ENCODE measurements around the gene NEK3.
"Not testable (repeated sequence)": the region's sequence is repeated elsewhere in the genome, so short reads cannot be mapped to it uniquely, and the experiment has no call there.

The NEK3 gene

GRCh38 chr13:52179925-52180324 is 20.5 kb upstream of the NEK3 start:
- DNase-seq = no peak
- Histone ChIP-seq H3K4me3 (no peak overlapping the region), H3K27ac (no peak overlapping the region), H3K4me1 (no peaks in the 10 kb centered on the region), H3K36me3 (peaks cover 39 to 70% (median 42%) of the 10 kb centered on the region in 3 donors), H3K9me3 (no peaks in the 10 kb centered on the region), H3K27me3 (no peaks in the 10 kb centered on the region)
- intact Hi-C loops (cut with DNase I; ENCODE audit: low total_unique reads) = no loop called here
- TF ChIP-seq CTCF (IDR thresholded peaks at IDR 0.05) = no peak

GRCh38 chr13:52177276-52177675 is 17.9 kb upstream of the NEK3 start:
- H3K4me1 ChIP-seq = no peaks in the 10 kb centered on the region
- DNase-seq = no peak
- peaks cover 25 to 68% (median 34%) of the 10 kb centered on the region in 3 donors for H3K36me3 ChIP-seq
- intact Hi-C loops (cut with DNase I; ENCODE audit: low total_unique reads) = no loop called here
- no peaks in the 10 kb centered on the region for H3K9me3 ChIP-seq
- H3K4me3 ChIP-seq = no peak overlapping the region
- no peak for TF ChIP-seq CTCF (IDR thresholded peaks at IDR 0.05)
- no peak overlapping the region for H3K27ac ChIP-seq
- no peaks in the 10 kb centered on the region for H3K27me3 ChIP-seq

- H3K27me3 ChIP-seq; H3K4me1 ChIP-seq; H3K27ac ChIP-seq; H3K9me3 ChIP-seq; H3K4me3 ChIP-seq; intact Hi-C loops (cut with DNase I; ENCODE audit: low total_unique reads); DNase-seq: not testable (repeated sequence)
- H3K36me3 ChIP-seq = peaks cover 37 to 79% (median 54%) of the 10 kb centered on the region in 3 donors
Observed at GRCh38 chr13:52173970-52174369, 14.6 kb upstream of the NEK3 start.

- DNase-seq = no peak
- no peak for TF ChIP-seq CTCF (IDR thresholded peaks at IDR 0.05)
- H3K4me1 ChIP-seq = no peaks in the 10 kb centered on the region
- no peaks in the 10 kb centered on the region for H3K9me3 ChIP-seq
- no peak overlapping the region for H3K27ac ChIP-seq
- no peak overlapping the region for H3K4me3 ChIP-seq
- peaks cover 43 to 82% (median 60%) of the 10 kb centered on the region in 3 donors for H3K36me3 ChIP-seq
- no peaks in the 10 kb centered on the region for H3K27me3 ChIP-seq
- intact Hi-C loops (cut with DNase I; ENCODE audit: low total_unique reads) = no loop called here
Observed at GRCh38 chr13:52173373-52173772, 14.0 kb upstream of the NEK3 start.

- H3K4me1 ChIP-seq; H3K27ac ChIP-seq; H3K4me3 ChIP-seq; intact Hi-C loops (cut with DNase I; ENCODE audit: low total_unique reads); H3K9me3 ChIP-seq; H3K27me3 ChIP-seq; DNase-seq: not testable (repeated sequence)
- H3K36me3 ChIP-seq = peaks cover 36 to 88% (median 64%) of the 10 kb centered on the region in 3 donors
Observed at GRCh38 chr13:52171686-52172085, 12.3 kb upstream of the NEK3 start.

GRCh38 chr13:52170828-52171391 is 11.5 kb upstream of the NEK3 start:
- DNase-seq; intact Hi-C loops (cut with DNase I; ENCODE audit: low total_unique reads); H3K27ac ChIP-seq; H3K4me1 ChIP-seq; H3K4me3 ChIP-seq; H3K27me3 ChIP-seq; H3K9me3 ChIP-seq: not testable (repeated sequence)
- H3K36me3 ChIP-seq = peaks cover 29 to 90% (median 67%) of the 10 kb centered on the region in 3 donors

- peaks cover 29 to 90% (median 62%) of the 10 kb centered on the region in 3 donors for H3K36me3 ChIP-seq
- no peak for TF ChIP-seq CTCF (IDR thresholded peaks at IDR 0.05)
- H3K4me3 ChIP-seq = no peak overlapping the region
- H3K9me3 ChIP-seq = no peaks in the 10 kb centered on the region
- intact Hi-C loops (cut with DNase I; ENCODE audit: low total_unique reads) = no loop called here
- H3K4me1 ChIP-seq = no peaks in the 10 kb centered on the region
- no peak for DNase-seq
- no peak overlapping the region for H3K27ac ChIP-seq
- H3K27me3 ChIP-seq = no peaks in the 10 kb centered on the region
Observed at GRCh38 chr13:52169839-52170238, 10.4 kb upstream of the NEK3 start.

Data from tibial artery (tissue), 4 donors.